HG02981 (cell line): ENCODE data around the gene SERPINI1.
"Not testable (repeated sequence)": the region's sequence is repeated elsewhere in the genome, so short reads cannot be mapped to it uniquely, and the experiment has no call there.

Source experiments
- ATAC-seq: cut with Tn5 transposase; IDR thresholded peaks from one replicate; pipeline ENCODE4 v1.9.1; 2021; ENCODE audit warnings: mild to moderate bottlenecking, moderate library complexity; ENCODE audit not compliant: unreplicated experiment

SERPINI1 gene

GRCh38 chr3:167783781-167784180 is 48.3 kb downstream of the SERPINI1 start:
- no peak for ATAC-seq

GRCh38 chr3:167785790-167786189 is 50.3 kb downstream of the SERPINI1 start:
- ATAC-seq: no peak

- ATAC-seq: no peak
Measured at GRCh38 chr3:167787440-167787839, 51.9 kb downstream of the SERPINI1 start.

- peak; percentile 64 for ATAC-seq
Measured at GRCh38 chr3:167798443-167798842, 62.9 kb downstream of the SERPINI1 start.

- ATAC-seq: no peak
Measured at GRCh38 chr3:167808910-167809309, 73.4 kb downstream of the SERPINI1 start.

- ATAC-seq: no peak
Measured at GRCh38 chr3:167810236-167810635, 74.7 kb downstream of the SERPINI1 start.

- no peak for ATAC-seq
Measured at GRCh38 chr3:167811031-167811430, 75.5 kb downstream of the SERPINI1 start.

GRCh38 chr3:167813169-167814123 is 77.9 kb downstream of the SERPINI1 start:
- ATAC-seq: no peak

- ATAC-seq: no peak
Measured at GRCh38 chr3:167814441-167814951, 79.0 kb downstream of the SERPINI1 start.

- ATAC-seq: no peak
Measured at GRCh38 chr3:167816953-167817352, 81.4 kb downstream of the SERPINI1 start.

- ATAC-seq: no peak
Measured at GRCh38 chr3:167820102-167820865, 84.8 kb downstream of the SERPINI1 start.

GRCh38 chr3:167821248-167821805 is 85.8 kb downstream of the SERPINI1 start:
- no peak for ATAC-seq

- ATAC-seq: no peak
Measured at GRCh38 chr3:167823738-167824137, 88.2 kb downstream of the SERPINI1 start.

- ATAC-seq: not testable (repeated sequence)
Measured at GRCh38 chr3:167827588-167827987, 92.1 kb downstream of the SERPINI1 start.

- ATAC-seq: no peak
Measured at GRCh38 chr3:167829071-167829470, 93.5 kb downstream of the SERPINI1 start.

GRCh38 chr3:167830007-167830406 is 94.5 kb downstream of the SERPINI1 start:
- no peak for ATAC-seq

GRCh38 chr3:167835359-167835758 is 99.8 kb downstream of the SERPINI1 start:
- no peak for ATAC-seq

GRCh38 chr3:167835953-167836352 is 100.4 kb downstream of the SERPINI1 start:
- ATAC-seq: no peak

GRCh38 chr3:167837466-167837865 is 101.9 kb downstream of the SERPINI1 start:
- no peak for ATAC-seq

GRCh38 chr3:167839460-167840134 is 104.1 kb downstream of the SERPINI1 start:
- no peak for ATAC-seq

- ATAC-seq: no peak
Measured at GRCh38 chr3:167840247-167840646, 104.7 kb downstream of the SERPINI1 start.
